K562 (cell line): ENCODE data around the gene WDR44. TPM values are rescaled to one million over a fixed set of nuclear protein-coding genes. Genes with fewer than 3 reads are reported as not detected.
A peak's percentile ranks its signal among the peaks of the same experiment; 100 is the strongest.

ENCODE experiments used
- ATAC-seq: fragments of 200-7000 bp; cut with Tn5 transposase; 3 replicates; pipeline ENCODE4 v1.9.1; 2020; ENCODE audit warnings: moderate library complexity
- BruUV-seq: library from RNA; stranded (reverse); fragments of 400-500 nt; replicated peaks from 2 replicates; lab custom pipeline; 2021; lab: Mats Ljungman, UMichigan
- CTCF ChIA-PET: fragments of 300-600 bp; formaldehyde crosslinking; extraction: SDS; loops from one replicate; lab custom pipeline; 2021; ENCODE audit warnings: low intra/inter-chr PET ratio; lab: Yijun Ruan, JAX
- POLR2A ChIA-PET: fragments of 300-600, 350-650 bp; sonication (Branson Sonifier 250); formaldehyde crosslinking; extraction: SDS; loops from one replicate; lab custom pipeline; 2021; ENCODE audit warnings: antibody characterized with exemption, inconsistent platforms; lab: Yijun Ruan, JAX
- DNase-seq, 4 experiments: peaks; one replicate each; pipeline versions ENCODE4 v3.0.0 to v3.0.0-alpha.2; 2011 to 2018; ENCODE audit warnings: low spot score in 3 of 4, mixed read lengths in 3 of 4; ENCODE audit errors: extremely low read depth in 1 of 4
- FAIRE-seq: peaks from 2 replicates; lab custom pipeline; 2011; peaks lifted over from hg19 to GRCh38; lab: Jason Lieb, UNC
- H2AFZ ChIP-seq: 2 replicates; pipeline ENCODE4 v1.6.0; 2011; ENCODE audit warnings: low read depth, low read length, control low read depth, inconsistent platforms
- H3K27ac ChIP-seq: fragments of 200-600 bp; 3 replicates; pipeline ENCODE4 v1.8.0; 2011; ENCODE audit warnings: low read depth, mild to moderate bottlenecking, control low read depth, inconsistent platforms, low read length, moderate library complexity, mixed read lengths; ENCODE audit errors: extremely low read depth
- H3K27me3 ChIP-seq, 2 experiments: fragments of 300-600 bp in 1 of 2; 2 replicates in 1 of 2; 3 replicates in 1 of 2; pipeline versions ENCODE4 v1.6.0 to v1.8.0; 2011; ENCODE audit warnings: inconsistent platforms in 2 of 2, low read length in 2 of 2, mild to moderate bottlenecking in 1 of 2, mixed read lengths in 1 of 2, moderate library complexity in 1 of 2; ENCODE audit not compliant: control insufficient read depth in 2 of 2, insufficient read depth in 2 of 2
- H3K36me3 ChIP-seq: fragments of 300-600 bp; 3 replicates; pipeline ENCODE4 v1.8.0; 2011; ENCODE audit warnings: mild to moderate bottlenecking, low read length, inconsistent platforms; ENCODE audit not compliant: control insufficient read depth, insufficient read depth
- H3K4me1 ChIP-seq, 2 experiments: fragments of 200-600 bp in 1 of 2; replicated peaks in 1 of 2; 2 replicates in 1 of 2; 3 replicates in 1 of 2; pipeline versions ENCODE4 v1.5.1 to v1.8.0; 2011; ENCODE audit warnings: inconsistent platforms in 2 of 2, low read length in 2 of 2, mild to moderate bottlenecking in 1 of 2, mixed read lengths in 1 of 2, moderate library complexity in 1 of 2; ENCODE audit not compliant: control insufficient read depth in 2 of 2, insufficient read depth in 2 of 2
- H3K4me2 ChIP-seq: 2 replicates; pipeline ENCODE4 v1.6.1; 2011; ENCODE audit warnings: low read length, control low read depth, inconsistent platforms, mixed read lengths; ENCODE audit not compliant: insufficient read depth
- H3K4me3 ChIP-seq: fragments of 200-600 bp; sonication (generic), shearing (Covaris generic); 2 replicates; pipeline ENCODE4 v1.5.1; 2016; ENCODE audit warnings: control low read depth, inconsistent platforms
- H3K79me2 ChIP-seq: fragments of 200-600 bp; 3 replicates; pipeline ENCODE4 v1.8.0; 2011; ENCODE audit warnings: low read length, inconsistent platforms; ENCODE audit not compliant: control insufficient read depth, insufficient read depth
- H3K9ac ChIP-seq, 2 experiments: 2 replicates each; pipeline versions ENCODE4 v1.6.0 to v1.6.1; 2011; ENCODE audit warnings: low read depth in 2 of 2, low read length in 2 of 2, control low read depth in 1 of 2, inconsistent platforms in 1 of 2, mild to moderate bottlenecking in 1 of 2, mixed read lengths in 1 of 2; ENCODE audit not compliant: insufficient read depth in 1 of 2
- H3K9me1 ChIP-seq: one replicate; pipeline ENCODE4 v1.6.0; 2011; ENCODE audit warnings: inconsistent platforms, mild to moderate bottlenecking, low read length, moderate library complexity; ENCODE audit not compliant: control insufficient read depth, insufficient read depth
- H3K9me3 ChIP-seq: replicated peaks from 2 replicates; pipeline ENCODE4 v1.5.1; 2011; ENCODE audit warnings: low read depth, low read length, inconsistent platforms; ENCODE audit not compliant: control insufficient read depth, insufficient read depth
- H4K20me1 ChIP-seq: replicated peaks from 2 replicates; pipeline ENCODE4 v1.6.1; 2011; ENCODE audit warnings: low read length, inconsistent platforms, mixed read lengths; ENCODE audit not compliant: control insufficient read depth, insufficient read depth
- CBFA2T3 ChIP-seq: fragments of 450-650 bp; IDR thresholded peaks from 2 replicates; pipeline ENCODE4 v1.6.1; 2017
- DDX20 ChIP-seq: fragments of 450-650 bp; IDR thresholded peaks from 2 replicates; pipeline ENCODE4 v1.6.1; 2016; ENCODE audit warnings: missing genetic modification characterization, low read depth, mild to moderate bottlenecking, missing compliant biosample characterization, moderate library complexity
- EHMT2 ChIP-seq: fragments of 450-650 bp; IDR thresholded peaks from 2 replicates; pipeline ENCODE4 v1.6.1; 2018; ENCODE audit warnings: antibody characterized with exemption
- KDM5B ChIP-seq: fragments of 200-600 bp; sonication (generic); IDR thresholded peaks from 2 replicates; pipeline ENCODE4 v1.6.1; 2012; ENCODE audit warnings: low read depth, mild to moderate bottlenecking, moderate library complexity, low read length, control low read depth, inconsistent platforms; ENCODE audit not compliant: insufficient replicate concordance
- WGBS: fragments of 100-300 bp; shearing (Covaris generic); methylation state at CpG from one replicate; pipeline ENCODE4 v1.1.6; 2016; ENCODE audit warnings: low coverage, mixed read lengths; ENCODE audit not compliant: insufficient coverage; ENCODE audit errors: missing lambda C conversion rate; 5-methylcytosine and 5-hydroxymethylcytosine counted together
- in situ Hi-C: fragments of 300-500 bp; cut with MboI; formaldehyde crosslinking; loops from 4 replicates; pipeline ENCODE4 v1.15.0; 2018; ENCODE audit warnings: inconsistent platforms, mixed read lengths
- intact Hi-C: fragments of 100-400 bp; cut with micrococcal nuclease; formaldehyde crosslinking; loops from 2 replicates; pipeline ENCODE4 v1.14.2; 2022
- microRNA counts: library from miRNA; unstranded; fragments of <30 nt; microRNA quantifications from one replicate; lab custom pipeline; 2016
- microRNA-seq: library from miRNA; unstranded; fragments of <30 nt; microRNA quantifications from one replicate; pipeline ENCODE4, GENCODE V29; 2018; ENCODE audit warnings: borderline microRNAs expressed
- polyA plus RNA-seq, 8 experiments: library from polyadenylated mRNA; depleted of rRNA in 4 of 8; stranded (reverse) in 5 of 8; unstranded in 3 of 8; fragments of >200 nt; fragmentation: Nextera tagmentation in 2 of 8; fragmentation: Illumina TruSeq in 1 of 8; extraction: Ambion mirVana in 2 of 8; extraction: Trizol in 1 of 8; gene quantifications; 2 replicates each; pipeline versions ENCODE4 v1.2.1 to v1.2.3, GENCODE V29; 2011 to 2014; ENCODE audit warnings: inconsistent platforms in 1 of 8, missing spikeins in 1 of 8
- small RNA-seq: library from RNA; depleted of rRNA; stranded (forward); fragments of <200 nt; gene quantifications from one replicate; pipeline ENCODE3, GENCODE V24; 2014
- total RNA-seq, 7 experiments: library from RNA; depleted of rRNA in 6 of 7; stranded (reverse); fragments of >200 nt in 6 of 7; fragmentation: Illumina TruSeq in 2 of 7; extraction: Trizol in 2 of 7; gene quantifications; 2 replicates each; pipeline versions ENCODE4 v1.2.1 to v1.2.3, GENCODE V29; 2011 to 2021; ENCODE audit warnings: low replicate concordance in 1 of 7

WDR44 gene
- total and polyA plus RNA-seq, 9 of the 15 experiments (the other 6 are each of a cell fraction or from before 2014, with no cell fraction given): 5.6 to 20.0 (median 14.6) TPM

DNA sequence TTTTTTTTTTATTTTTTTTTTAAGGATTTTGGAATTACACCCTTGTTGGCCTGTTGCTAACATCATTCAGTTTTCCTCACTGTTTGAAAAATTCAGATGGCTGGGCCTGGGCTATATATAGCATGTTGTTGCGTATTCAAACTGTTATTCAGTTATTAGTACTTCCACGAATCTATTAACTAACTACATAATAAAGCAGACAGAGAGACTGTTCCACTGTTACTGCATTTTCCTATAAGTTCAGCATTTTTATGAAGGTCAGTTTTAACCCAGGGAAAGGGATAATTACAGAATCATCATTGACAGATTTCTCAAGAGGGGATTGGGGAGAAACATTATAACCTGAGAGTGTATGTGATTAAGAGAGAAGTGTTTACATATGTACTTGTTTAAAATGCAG is 152.8 kb downstream of the WDR44 start:
- no peak overlapping the region for H3K4me3 ChIP-seq
- no peaks in the 10 kb centered on the region for H3K27me3 ChIP-seq
- DNase-seq: no peak
- no peaks in the 10 kb centered on the region for H3K9me3 ChIP-seq
- H3K9me1 ChIP-seq: no peaks in the 10 kb centered on the region
- H3K36me3 ChIP-seq: peaks cover 26% of the 10 kb centered on the region; the same call in 2 of the 3 replicates
- ATAC-seq: no peak
- TF ChIP-seq CBFA2T3: peak; percentile 50; the same call in 1 of the 2 replicates
- TF ChIP-seq DDX20 (tag): no peak
- peak overlapping the region in 1 of 2 experiments; percentile 13; a peak in 1 of 4 replicates for H3K9ac ChIP-seq
- H3K27ac ChIP-seq: no peak overlapping the region; the same call in 2 of the 3 replicates
- H3K4me1 ChIP-seq: peaks cover 31 to 50% of the 10 kb centered on the region in 2 experiments
- no peak overlapping the region for H2AFZ ChIP-seq
- FAIRE-seq: no peak
- peaks cover 76% of the 10 kb centered on the region for H3K79me2 ChIP-seq
- POLR2A ChIA-PET: interaction anchor here (1.0 to 1.6 kb wide), 4 partner anchors 30 to 101 kb away, joined by 3 to 4 read pairs (median 3); no protein-coding TSS in a partner anchor
- H3K4me2 ChIP-seq: no peak overlapping the region
- H4K20me1 ChIP-seq: no peaks in the 10 kb centered on the region; the same call in 1 of the 2 replicates
- intact Hi-C loops: loop anchor here (5.0 kb wide), 1 partner anchor 64 kb away; no protein-coding TSS in a partner anchor
- in situ Hi-C loops: no loop called here
- WGBS: 49% methylated on average over 2 of the region's 2 CpGs
- no TSS peak for BruUV-seq
- CTCF ChIA-PET: no interaction called here

DNA sequence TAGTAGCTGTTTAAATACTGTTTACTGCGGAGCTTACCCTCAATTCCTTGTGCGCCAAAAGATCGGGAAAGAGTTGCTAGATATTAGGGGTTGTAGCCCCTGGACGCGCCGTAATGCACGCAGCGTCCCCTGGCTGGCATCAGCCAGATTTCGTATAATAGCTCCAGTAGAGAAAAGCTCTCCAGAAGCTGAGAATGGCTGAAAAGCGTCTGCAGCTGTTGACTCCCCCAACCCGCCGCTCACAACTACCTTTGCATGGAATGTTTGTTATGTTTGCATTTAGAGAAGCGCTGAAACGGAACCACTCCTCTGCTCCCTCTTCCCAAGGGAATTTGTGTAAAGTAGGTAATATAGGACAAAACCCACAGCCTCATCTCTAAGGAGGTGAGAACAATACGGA is 153.4 kb downstream of the WDR44 start:
- Histone ChIP-seq H3K9me3 (no peaks in the 10 kb centered on the region), H3K9ac (no peak overlapping the region), H4K20me1 (no peaks in the 10 kb centered on the region; the same call in 1 of the 2 replicates), H3K36me3 (peaks cover 26% of the 10 kb centered on the region; the same call in 2 of the 3 replicates), H3K79me2 (peaks cover 81% of the 10 kb centered on the region), H3K27me3 (no peaks in the 10 kb centered on the region), H3K9me1 (no peaks in the 10 kb centered on the region), H3K4me1 (peaks cover 32 to 50% of the 10 kb centered on the region in 2 experiments), H3K4me2 (no peak overlapping the region), H2AFZ (no peak overlapping the region), H3K4me3 (no peak overlapping the region), H3K27ac (no peak overlapping the region)
- POLR2A ChIA-PET: interaction anchor here (0.8 to 1.2 kb wide), 3 partner anchors 9 to 77 kb away, joined by 3 to 4 read pairs (median 4); no protein-coding TSS in a partner anchor
- 79% methylated on average over 6 of the region's 15 CpGs for WGBS
- in situ Hi-C loops (no loop called here), intact Hi-C loops (loop anchor here (5.0 kb wide), 1 partner anchor 63 kb away; no protein-coding TSS in a partner anchor)
- FAIRE-seq (no peak), ATAC-seq (no peak), DNase-seq (no peak)
- no peak for TF ChIP-seq KDM5B
- TF ChIP-seq EHMT2: no peak
- BruUV-seq: no TSS peak
- CTCF ChIA-PET: no interaction called here

MicroRNA genes within 50 kb of the gene (microRNA counts, 767-probe panel; counts per million panel counts)
- 1,894 counts per million, percentile 48 among the panel's probes with 10 or more counts for microRNA hsa-miR-1277-3p (lab: Ali Mortazavi, UCI)

Small RNA genes within 50 kb of the gene (microRNA-seq; reads per million reads assigned to microRNA genes)
- 38.0 reads per million, percentile 72 among the genes with 10 or more reads in this experiment for gene MIR1277

Small RNA genes within 50 kb of the gene (small RNA-seq; reads per million reads assigned to genes)
- not detected for gene MIR1277

Other genes starting within 250 kb of the WDR44 start
- 1.2 and 1.9 TPM in 2 replicates for gene KLHL13, start 229.3 kb upstream of the WDR44 start, total RNA-seq (2014; rRNA removed)
- 3.8 TPM in 2 replicates for gene KLHL13, start 229.3 kb upstream of the WDR44 start, total RNA-seq (2014; rRNA removed; fragmentation: Illumina TruSeq; extraction: Trizol)
- gene KLHL13, start 229.3 kb upstream of the WDR44 start, total RNA-seq (2015; rRNA removed; fragmentation: Illumina TruSeq; extraction: Trizol): 1.9 and 2.2 TPM in 2 replicates
- gene KLHL13, start 229.3 kb upstream of the WDR44 start, total RNA-seq (2021): 2.3 TPM in 2 replicates
- gene KLHL13, start 229.3 kb upstream of the WDR44 start, polyA plus RNA-seq (2011; rRNA removed): 0.69 and 4.1 TPM in 2 replicates
- 2.2 and 2.7 TPM in 2 replicates for gene KLHL13, start 229.3 kb upstream of the WDR44 start, polyA plus RNA-seq (2014; fragmentation: Illumina TruSeq; extraction: Trizol)
- gene KLHL13, start 229.3 kb upstream of the WDR44 start, polyA plus RNA-seq (2014; fragmentation: Nextera tagmentation; extraction: Ambion mirVana): 1 to 10 TPM; 1.7 to 2.1 TPM
- gene KLHL13, start 229.3 kb upstream of the WDR44 start, polyA plus RNA-seq (2014; rRNA removed): 2.2 and 3.6 TPM in 2 replicates
- gene DOCK11, start 149.7 kb downstream of the WDR44 start, total RNA-seq (2014; rRNA removed): 49.4 and 52.5 TPM in 2 replicates
- gene DOCK11, start 149.7 kb downstream of the WDR44 start, total RNA-seq (2014; rRNA removed; fragmentation: Illumina TruSeq; extraction: Trizol): 74.8 and 86.1 TPM in 2 replicates
- 67.4 and 77.8 TPM in 2 replicates for gene DOCK11, start 149.7 kb downstream of the WDR44 start, total RNA-seq (2015; rRNA removed; fragmentation: Illumina TruSeq; extraction: Trizol)
- 56.8 and 58.5 TPM in 2 replicates for gene DOCK11, start 149.7 kb downstream of the WDR44 start, total RNA-seq (2021)
- 38.4 and 50.9 TPM in 2 replicates for gene DOCK11, start 149.7 kb downstream of the WDR44 start, polyA plus RNA-seq (2011; rRNA removed)
- gene DOCK11, start 149.7 kb downstream of the WDR44 start, polyA plus RNA-seq (2014; fragmentation: Illumina TruSeq; extraction: Trizol): 47.5 and 55.3 TPM in 2 replicates
- gene DOCK11, start 149.7 kb downstream of the WDR44 start, polyA plus RNA-seq (2014; fragmentation: Nextera tagmentation; extraction: Ambion mirVana): 10 to 100 TPM; 42.2 to 46.4 TPM
- 41.8 and 42.5 TPM in 2 replicates for gene DOCK11, start 149.7 kb downstream of the WDR44 start, polyA plus RNA-seq (2014; rRNA removed)